Kidney (tissue), 14 donors: ENCODE data around the gene SMPDL3A. TPM values are rescaled to one million over a fixed set of nuclear protein-coding genes. Genes with fewer than 3 reads are reported as not detected.

Experiments used
- DNase-seq, 5 donors: peaks; one replicate each; pipeline ENCODE4 v3.0.0-alpha.2; 2013 to 2020
- FAIRE-seq: peaks from 2 replicates; lab custom pipeline; 2012; peaks lifted over from hg19 to GRCh38; lab: Jason Lieb, UNC
- H3K27ac ChIP-seq, 2 donors: one replicate each; pipeline ENCODE4 v1.7.0; 2013; ENCODE audit warnings: low read depth in 2 of 2, low read length in 2 of 2, inconsistent platforms in 1 of 2
- H3K27me3 ChIP-seq: one replicate; pipeline ENCODE4 v1.7.1; 2013; ENCODE audit warnings: low read length, inconsistent platforms; ENCODE audit not compliant: control insufficient read depth, insufficient read depth
- H3K36me3 ChIP-seq, 3 donors: one replicate each; pipeline versions ENCODE4 v1.7.0 to v1.7.1; 2013; ENCODE audit warnings: low read length in 3 of 3, control low read depth in 1 of 3, inconsistent platforms in 1 of 3; ENCODE audit not compliant: insufficient read depth in 3 of 3, control insufficient read depth in 2 of 3
- H3K4me1 ChIP-seq, 3 donors: one replicate each; pipeline versions ENCODE4 v1.7.0 to v1.7.1; 2013; ENCODE audit warnings: low read length in 3 of 3, inconsistent platforms in 1 of 3, low read depth in 1 of 3; ENCODE audit not compliant: control insufficient read depth in 2 of 3, insufficient read depth in 2 of 3
- H3K4me3 ChIP-seq, 3 donors: one replicate each; pipeline versions ENCODE4 v1.7.0 to v1.8.1; 2013; ENCODE audit warnings: low read length in 3 of 3, control low read depth in 1 of 3, inconsistent platforms in 1 of 3
- H3K9ac ChIP-seq, 3 donors: one replicate each; pipeline versions ENCODE4 v1.7.0 to v1.7.1; 2013; ENCODE audit warnings: low read length in 3 of 3, control low read depth in 1 of 3, inconsistent platforms in 1 of 3
- H3K9me3 ChIP-seq, 3 donors: one replicate each; pipeline versions ENCODE4 v1.7.0 to v1.7.1; 2013; ENCODE audit warnings: low read length in 3 of 3, control low read depth in 1 of 3, inconsistent platforms in 1 of 3; ENCODE audit not compliant: control insufficient read depth in 2 of 3, insufficient read depth in 1 of 3
- intact Hi-C: fragments of 100-400 bp; cut with DNase I; formaldehyde crosslinking; loops from one replicate; pipeline ENCODE4 v1.11.1; 2022
- polyA plus RNA-seq: library from polyadenylated mRNA; stranded (reverse); fragments of 350-450 nt; fragmentation: Illumina TruSeq; extraction: RNeasy Lipid Tissue Mini Kit (QIAGEN cat#74804); gene quantifications from one replicate; pipeline ENCODE4 v1.2.3, GENCODE V29; 2014; ENCODE audit warnings: low read depth, low replicate concordance; ENCODE audit not compliant: insufficient read depth
- total RNA-seq: library from RNA; stranded (reverse); fragmentation: NEBNext Ultra II Directional; extraction: Animal tissue kit (Norgen Biotek cat#: 25700); gene quantifications from one replicate; pipeline ENCODE4 v1.2.1, GENCODE V29; 2021
- TF ChIP-seq, protein P1 (sequence below): IDR thresholded peaks from 3 replicates; pipeline ENCODE4 v1.5.1; 2012; ENCODE audit warnings: mild to moderate bottlenecking, moderate library complexity, borderline replicate concordance; ENCODE audit not compliant: insufficient read depth; ENCODE audit errors: extremely low read depth
- donor health status: control.
- donor health status: control.
- donor health status: control.
- donor health status: control.
- donor health status: control.
- donor health status: DM: yes; HTN: yes; CAD: no.
- donor health status: Normal renal cell carcinoma (clear cell type).

Gene SMPDL3A
- total and polyA plus RNA-seq, 2 donors from 2014 or later, result 10.7 to 14.1 TPM

GRCh38 chr6:122785891-122786290 lies 3.2 kb upstream of the SMPDL3A start:
- TF ChIP-seq, protein P1, sequence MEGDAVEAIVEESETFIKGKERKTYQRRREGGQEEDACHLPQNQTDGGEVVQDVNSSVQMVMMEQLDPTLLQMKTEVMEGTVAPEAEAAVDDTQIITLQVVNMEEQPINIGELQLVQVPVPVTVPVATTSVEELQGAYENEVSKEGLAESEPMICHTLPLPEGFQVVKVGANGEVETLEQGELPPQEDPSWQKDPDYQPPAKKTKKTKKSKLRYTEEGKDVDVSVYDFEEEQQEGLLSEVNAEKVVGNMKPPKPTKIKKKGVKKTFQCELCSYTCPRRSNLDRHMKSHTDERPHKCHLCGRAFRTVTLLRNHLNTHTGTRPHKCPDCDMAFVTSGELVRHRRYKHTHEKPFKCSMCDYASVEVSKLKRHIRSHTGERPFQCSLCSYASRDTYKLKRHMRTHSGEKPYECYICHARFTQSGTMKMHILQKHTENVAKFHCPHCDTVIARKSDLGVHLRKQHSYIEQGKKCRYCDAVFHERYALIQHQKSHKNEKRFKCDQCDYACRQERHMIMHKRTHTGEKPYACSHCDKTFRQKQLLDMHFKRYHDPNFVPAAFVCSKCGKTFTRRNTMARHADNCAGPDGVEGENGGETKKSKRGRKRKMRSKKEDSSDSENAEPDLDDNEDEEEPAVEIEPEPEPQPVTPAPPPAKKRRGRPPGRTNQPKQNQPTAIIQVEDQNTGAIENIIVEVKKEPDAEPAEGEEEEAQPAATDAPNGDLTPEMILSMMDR, result no peak
- Histone ChIP-seq H3K36me3 (no peaks in the 10 kb centered on the region), H3K4me1 (peaks cover 2 to 7% (median 4%) of the 10 kb centered on the region in 3 donors), H3K9me3 (no peaks in the 10 kb centered on the region), H3K4me3 (no peak overlapping the region), H3K27ac (no peak overlapping the region), H3K9ac (no peak overlapping the region), H3K27me3 (no peaks in the 10 kb centered on the region)
- DNase-seq (no peak), FAIRE-seq (no peak)
- intact Hi-C loops, result no loop called here

GRCh38 chr6:122787721-122788120 lies 1.3 kb upstream of the SMPDL3A start:
- H3K27me3 ChIP-seq, result no peaks in the 10 kb centered on the region
- no peak for FAIRE-seq
- no peaks in the 10 kb centered on the region for H3K36me3 ChIP-seq
- peaks cover 5 to 19% (median 5%) of the 10 kb centered on the region in 3 donors for H3K4me1 ChIP-seq
- no peak for DNase-seq
- H3K4me3 ChIP-seq, result no peak overlapping the region
- intact Hi-C loops, result no loop called here
- no peaks in the 10 kb centered on the region for H3K9me3 ChIP-seq
- H3K9ac ChIP-seq, result no peak overlapping the region
- TF ChIP-seq, protein P1, result no peak
- H3K27ac ChIP-seq, result no peak overlapping the region

DNA sequence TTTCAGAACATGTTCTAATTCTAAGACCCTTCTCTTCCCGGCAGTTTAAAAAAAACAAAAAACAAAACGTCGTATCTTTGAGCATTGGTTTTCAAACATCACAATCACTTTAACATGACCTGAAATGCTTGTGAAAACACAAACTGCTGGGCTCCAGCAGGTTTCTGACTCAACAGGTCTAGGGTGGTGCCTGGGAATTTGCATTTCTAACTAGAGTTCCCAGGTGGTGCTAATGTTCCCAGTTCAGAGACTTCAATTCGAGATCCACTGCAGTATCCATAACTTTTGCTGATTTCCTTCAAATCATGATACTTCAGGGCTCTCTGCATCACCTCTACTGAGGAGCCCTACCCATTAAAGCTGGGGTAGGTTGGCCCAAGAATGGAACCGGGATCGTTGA lies 850 bp upstream of the SMPDL3A start:
- Histone ChIP-seq H3K27me3 (no peaks in the 10 kb centered on the region), H3K9ac (no peak overlapping the region), H3K4me3 (peak overlapping the region in 1 of 3 donors; percentile 89), H3K4me1 (peaks cover 5 to 19% (median 5%) of the 10 kb centered on the region in 3 donors), H3K36me3 (no peaks in the 10 kb centered on the region), H3K9me3 (no peaks in the 10 kb centered on the region), H3K27ac (no peak overlapping the region)
- intact Hi-C loops, result no loop called here
- FAIRE-seq (no peak), DNase-seq (no peak)
- TF ChIP-seq, protein P1, result no peak

DNA sequence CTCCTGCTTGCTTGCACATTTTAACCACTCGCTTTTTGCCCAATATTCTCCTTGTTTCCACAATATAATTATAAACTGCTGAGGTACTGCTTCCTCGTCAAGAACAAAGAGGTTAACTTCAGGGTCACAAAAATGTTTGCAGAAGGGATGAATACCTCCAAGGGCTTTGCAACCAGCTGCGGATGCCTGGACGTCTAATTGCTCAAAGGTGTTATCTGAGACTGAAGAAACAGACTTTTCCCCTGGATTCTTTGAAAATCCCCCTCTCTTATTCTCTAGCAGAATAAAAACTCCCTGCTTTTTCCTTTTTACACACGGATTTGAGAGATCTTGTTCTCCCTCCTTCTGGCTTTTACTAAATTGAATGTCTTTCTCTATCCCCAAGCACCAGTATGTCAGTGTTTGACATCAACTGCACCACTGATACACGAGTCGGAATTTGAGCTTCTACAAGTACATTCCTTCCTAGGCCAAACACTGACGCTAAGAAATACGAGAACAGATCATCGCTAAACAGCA lies 336 bp upstream of the SMPDL3A start:
- Histone ChIP-seq H3K4me1 (peaks cover 5 to 19% (median 5%) of the 10 kb centered on the region in 3 donors), H3K27ac (peak overlapping the region; percentile 92 to 93), H3K27me3 (no peaks in the 10 kb centered on the region), H3K9me3 (no peaks in the 10 kb centered on the region), H3K36me3 (no peaks in the 10 kb centered on the region), H3K4me3 (peak overlapping the region; percentile 77 to 97 (median 89)), H3K9ac (peak overlapping the region; percentile 18 to 90 (median 64))
- TF ChIP-seq, protein P1, result no peak
- DNase-seq (no peak), FAIRE-seq (no peak)
- intact Hi-C loops, result no loop called here
